ENCODE measurements around the gene RNF31.
A peak's percentile ranks its signal among the peaks of the same experiment; 100 is the strongest.

RNF31 gene

DNA sequence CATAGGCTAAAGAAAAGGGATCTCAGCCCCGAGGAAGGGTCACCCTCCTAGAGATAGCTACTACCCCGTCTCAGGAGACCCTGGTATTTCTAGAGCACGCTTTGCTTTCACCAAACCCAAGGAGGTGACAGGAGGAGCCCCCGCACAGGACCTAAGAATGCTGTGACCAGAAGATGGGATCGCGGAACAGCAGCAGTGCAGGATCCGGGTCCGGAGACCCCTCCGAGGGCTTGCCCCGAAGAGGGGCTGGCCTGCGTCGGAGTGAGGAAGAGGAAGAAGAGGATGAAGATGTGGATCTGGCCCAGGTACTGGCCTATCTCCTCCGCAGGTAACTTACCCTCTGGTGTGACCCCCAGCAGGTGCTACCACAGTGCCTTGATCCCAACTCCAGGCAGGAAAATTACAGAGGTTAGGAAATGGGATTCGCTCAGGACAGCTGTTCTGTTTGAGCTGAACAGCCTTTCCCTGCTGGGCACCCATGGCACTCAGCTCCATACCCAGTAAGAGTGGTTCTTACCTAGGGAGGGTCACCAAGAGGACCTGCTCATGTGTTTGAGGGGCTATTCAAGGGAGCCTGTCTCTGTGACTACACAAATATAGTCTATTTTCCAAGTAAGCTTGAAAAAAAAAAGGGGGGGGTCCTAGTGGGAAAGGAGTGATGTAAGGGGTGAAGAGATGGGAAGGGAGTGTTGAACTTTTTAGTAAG, 31.7 kb upstream of the RNF31 start:
- Histone ChIP-seq H3K4me1 (ENCODE audit: low read length) (peaks cover 8% of the 10 kb centered on the region), H3K9ac (ENCODE audit: low read length) (peak overlapping the region; percentile 75), H3K4me3 (ENCODE audit: low read length) (peak overlapping the region; percentile 91), H4K20me1 (ENCODE audit: insufficient read depth, low read length) (no peaks in the 10 kb centered on the region), H3K36me3 (replicated peaks; ENCODE audit: low read depth, low read length) (peaks cover 24% of the 10 kb centered on the region), H3K27ac (ENCODE audit: low read length) (peak overlapping the region; percentile 8; the same call in 1 of the 2 replicates), H3K27me3 (ENCODE audit: low read depth, low read length) (no peaks in the 10 kb centered on the region), H2AFZ (ENCODE audit: low read depth, low read length) (peak overlapping the region; percentile 40; the same call in 1 of the 2 replicates), H3K79me2 (ENCODE audit: low read length) (peaks cover 12% of the 10 kb centered on the region; the same call in 1 of the 2 replicates), H3K4me2 (ENCODE audit: low read length) (peak overlapping the region; percentile 91), H3K9me3 (ENCODE audit: insufficient read depth, low read length) (no peaks in the 10 kb centered on the region)
- TF ChIP-seq, protein P1, sequence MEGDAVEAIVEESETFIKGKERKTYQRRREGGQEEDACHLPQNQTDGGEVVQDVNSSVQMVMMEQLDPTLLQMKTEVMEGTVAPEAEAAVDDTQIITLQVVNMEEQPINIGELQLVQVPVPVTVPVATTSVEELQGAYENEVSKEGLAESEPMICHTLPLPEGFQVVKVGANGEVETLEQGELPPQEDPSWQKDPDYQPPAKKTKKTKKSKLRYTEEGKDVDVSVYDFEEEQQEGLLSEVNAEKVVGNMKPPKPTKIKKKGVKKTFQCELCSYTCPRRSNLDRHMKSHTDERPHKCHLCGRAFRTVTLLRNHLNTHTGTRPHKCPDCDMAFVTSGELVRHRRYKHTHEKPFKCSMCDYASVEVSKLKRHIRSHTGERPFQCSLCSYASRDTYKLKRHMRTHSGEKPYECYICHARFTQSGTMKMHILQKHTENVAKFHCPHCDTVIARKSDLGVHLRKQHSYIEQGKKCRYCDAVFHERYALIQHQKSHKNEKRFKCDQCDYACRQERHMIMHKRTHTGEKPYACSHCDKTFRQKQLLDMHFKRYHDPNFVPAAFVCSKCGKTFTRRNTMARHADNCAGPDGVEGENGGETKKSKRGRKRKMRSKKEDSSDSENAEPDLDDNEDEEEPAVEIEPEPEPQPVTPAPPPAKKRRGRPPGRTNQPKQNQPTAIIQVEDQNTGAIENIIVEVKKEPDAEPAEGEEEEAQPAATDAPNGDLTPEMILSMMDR (IDR thresholded peaks at IDR 0.05; ENCODE audit: low read depth, low read length) = no peak
- TF ChIP-seq EZH2phosphoT487 (IDR thresholded peaks at IDR 0.05; ENCODE audit: low read depth) = no peak

DNA sequence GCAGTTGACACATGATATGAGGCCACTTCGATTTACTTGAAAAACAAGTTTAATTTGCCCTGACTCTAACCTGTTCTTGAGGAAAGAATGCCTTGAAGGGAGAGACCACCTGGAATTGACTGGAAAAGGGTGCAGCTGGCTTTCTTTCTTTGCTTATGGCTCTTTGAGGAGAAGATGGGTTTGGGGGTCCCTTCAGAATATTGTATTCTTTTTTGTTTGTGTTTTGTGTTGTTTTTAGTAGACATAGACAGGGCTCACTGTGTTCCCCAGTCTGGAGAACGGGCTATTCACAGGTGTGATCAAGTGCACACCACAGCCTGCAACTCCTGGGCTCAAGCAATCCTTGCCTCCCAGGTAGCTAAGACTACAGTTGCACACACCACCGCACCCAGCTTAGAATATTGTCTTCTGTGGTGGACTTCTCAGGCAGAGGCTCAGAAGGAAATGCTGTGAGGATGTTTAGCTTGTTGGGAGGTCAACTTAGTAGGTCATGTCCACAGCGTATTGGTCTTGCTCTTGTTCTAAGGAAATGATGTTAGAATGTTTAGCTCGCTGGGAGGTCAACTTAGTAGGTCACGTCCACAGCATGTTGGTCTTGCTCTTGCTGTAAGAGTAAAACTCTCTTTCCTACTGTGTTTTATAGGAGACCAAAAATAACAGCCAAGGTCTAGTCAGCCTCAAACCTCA, 31.0 kb upstream of the RNF31 start:
- H3K79me2 ChIP-seq (ENCODE audit: low read length) = peaks cover 12% of the 10 kb centered on the region; the same call in 1 of the 2 replicates
- TF ChIP-seq, protein P1 (IDR thresholded peaks at IDR 0.05; ENCODE audit: low read depth, low read length) = no peak
- TF ChIP-seq EZH2phosphoT487 (IDR thresholded peaks at IDR 0.05; ENCODE audit: low read depth) = no peak
- peaks cover 31% of the 10 kb centered on the region for H3K36me3 ChIP-seq (replicated peaks; ENCODE audit: low read depth, low read length)
- H3K4me2 ChIP-seq (ENCODE audit: low read length) = peak overlapping the region; percentile 91
- H3K4me3 ChIP-seq (ENCODE audit: low read length) = peak overlapping the region; percentile 91
- no peak overlapping the region for H3K27ac ChIP-seq (ENCODE audit: low read length)
- no peak overlapping the region for H2AFZ ChIP-seq (ENCODE audit: low read depth, low read length)
- H3K9ac ChIP-seq (ENCODE audit: low read length) = no peak overlapping the region
- no peaks in the 10 kb centered on the region for H3K9me3 ChIP-seq (ENCODE audit: insufficient read depth, low read length)
- no peaks in the 10 kb centered on the region for H3K27me3 ChIP-seq (ENCODE audit: low read depth, low read length)
- peaks cover 8% of the 10 kb centered on the region for H3K4me1 ChIP-seq (ENCODE audit: low read length)
- H4K20me1 ChIP-seq (ENCODE audit: insufficient read depth, low read length) = no peaks in the 10 kb centered on the region

GRCh38 chr14:24117179-24117578, 30.1 kb upstream of the RNF31 start:
- Histone ChIP-seq H3K9me3 (ENCODE audit: insufficient read depth, low read length) (no peaks in the 10 kb centered on the region), H3K4me2 (ENCODE audit: low read length) (no peak overlapping the region), H4K20me1 (ENCODE audit: insufficient read depth, low read length) (no peaks in the 10 kb centered on the region), H3K36me3 (replicated peaks; ENCODE audit: low read depth, low read length) (peaks cover 34% of the 10 kb centered on the region), H3K4me3 (ENCODE audit: low read length) (no peak overlapping the region), H3K79me2 (ENCODE audit: low read length) (peaks cover 12% of the 10 kb centered on the region; the same call in 1 of the 2 replicates), H3K27me3 (ENCODE audit: low read depth, low read length) (no peaks in the 10 kb centered on the region), H3K9ac (ENCODE audit: low read length) (no peak overlapping the region), H2AFZ (ENCODE audit: low read depth, low read length) (no peak overlapping the region), H3K4me1 (ENCODE audit: low read length) (peaks cover 8% of the 10 kb centered on the region), H3K27ac (ENCODE audit: low read length) (no peak overlapping the region)
- TF ChIP-seq, protein P1 (IDR thresholded peaks at IDR 0.05; ENCODE audit: low read depth, low read length) = no peak
- no peak for TF ChIP-seq EZH2phosphoT487 (IDR thresholded peaks at IDR 0.05; ENCODE audit: low read depth)

- no peak for TF ChIP-seq EZH2phosphoT487 (IDR thresholded peaks at IDR 0.05; ENCODE audit: low read depth)
- TF ChIP-seq, protein P1 (IDR thresholded peaks at IDR 0.05; ENCODE audit: low read depth, low read length) = no peak
Measured at GRCh38 chr14:24119691-24120090, 27.6 kb upstream of the RNF31 start.

More at GRCh38 chr14:24119691-24120090, 27.6 kb upstream of the RNF31 start:
- Histone ChIP-seq H3K4me1 (ENCODE audit: low read length) (peaks cover 26% of the 10 kb centered on the region), H3K4me2 (ENCODE audit: low read length) (no peak overlapping the region), H3K9ac (ENCODE audit: low read length) (no peak overlapping the region), H2AFZ (ENCODE audit: low read depth, low read length) (no peak overlapping the region), H3K4me3 (ENCODE audit: low read length) (no peak overlapping the region), H3K27me3 (ENCODE audit: low read depth, low read length) (no peaks in the 10 kb centered on the region), H3K79me2 (ENCODE audit: low read length) (peaks cover 12% of the 10 kb centered on the region; the same call in 1 of the 2 replicates), H3K9me3 (ENCODE audit: insufficient read depth, low read length) (no peaks in the 10 kb centered on the region), H4K20me1 (ENCODE audit: insufficient read depth, low read length) (no peaks in the 10 kb centered on the region), H3K36me3 (replicated peaks; ENCODE audit: low read depth, low read length) (peaks cover 48% of the 10 kb centered on the region), H3K27ac (ENCODE audit: low read length) (no peak overlapping the region)

Data from OCI-LY3 (cell line).